ENCODE results near the gene LST1.
A peak's percentile ranks its signal among the peaks of the same experiment; 100 is the strongest.

Gene LST1

DNA sequence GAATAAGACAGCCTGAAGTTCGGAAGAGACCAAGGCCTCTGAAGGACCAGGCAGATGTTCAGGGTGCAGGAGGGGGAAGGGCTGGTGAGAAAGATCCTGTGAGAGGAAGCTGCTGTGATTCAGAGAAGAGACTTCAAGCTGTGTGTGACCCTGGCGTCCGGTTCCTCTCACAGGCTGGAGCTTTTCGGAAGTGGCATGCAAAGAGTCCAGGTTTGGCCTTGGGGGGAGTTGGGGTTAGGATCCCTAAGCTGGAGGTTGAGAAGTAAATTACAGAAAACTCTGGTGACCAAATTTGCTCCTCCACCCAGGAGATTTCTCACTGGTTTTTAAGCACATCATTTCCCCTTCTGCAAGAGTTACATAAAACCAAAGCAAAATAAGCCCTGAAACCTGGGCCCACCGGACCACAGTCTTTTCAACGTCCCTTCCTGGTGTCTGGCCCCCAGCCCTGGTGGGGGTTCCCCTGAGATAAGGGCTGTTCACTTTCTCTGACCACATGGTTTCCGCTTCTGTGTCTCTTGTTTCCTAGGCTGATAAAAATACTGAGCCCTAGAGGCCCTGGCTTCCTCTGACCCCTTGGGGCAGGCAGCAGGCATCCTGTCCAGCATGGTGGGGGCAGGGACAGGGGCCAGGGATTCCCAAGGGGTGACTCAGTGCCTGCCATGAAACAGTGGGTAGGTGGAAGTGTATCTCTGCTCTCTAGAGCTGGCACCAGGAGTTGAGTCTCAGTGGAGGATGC, 25.9 kb upstream of the LST1 start:
- H3K4me3 ChIP-seq (ENCODE audit: low read depth, low read length): peak overlapping the region; percentile 58
- DNase-seq (ENCODE audit: low read depth): peak; percentile 95
- TF ChIP-seq CTCF (IDR thresholded peaks at IDR 0.05; ENCODE audit: insufficient read depth, low read depth, low read length, missing control alignments): no peak

GRCh38 chr6:31560697-31561058, 25.4 kb upstream of the LST1 start:
- no peak for TF ChIP-seq CTCF (IDR thresholded peaks at IDR 0.05; ENCODE audit: insufficient read depth, low read depth, low read length, missing control alignments)
- H3K4me3 ChIP-seq (ENCODE audit: low read depth, low read length): peak overlapping the region; percentile 12
- DNase-seq (ENCODE audit: low read depth): peak; percentile 9

GRCh38 chr6:31567531-31568370, 18.3 kb upstream of the LST1 start:
- no peak for TF ChIP-seq CTCF (IDR thresholded peaks at IDR 0.05; ENCODE audit: insufficient read depth, low read depth, low read length, missing control alignments)
- DNase-seq (ENCODE audit: low read depth): peak; percentile 83
- peak overlapping the region; percentile 12 for H3K4me3 ChIP-seq (ENCODE audit: low read depth, low read length)

GRCh38 chr6:31568537-31568961, 17.5 kb upstream of the LST1 start:
- peak overlapping the region; percentile 36 for H3K4me3 ChIP-seq (ENCODE audit: low read depth, low read length)
- TF ChIP-seq CTCF (IDR thresholded peaks at IDR 0.05; ENCODE audit: insufficient read depth, low read depth, low read length, missing control alignments): no peak
- peak; percentile 94 for DNase-seq (ENCODE audit: low read depth)

DNA sequence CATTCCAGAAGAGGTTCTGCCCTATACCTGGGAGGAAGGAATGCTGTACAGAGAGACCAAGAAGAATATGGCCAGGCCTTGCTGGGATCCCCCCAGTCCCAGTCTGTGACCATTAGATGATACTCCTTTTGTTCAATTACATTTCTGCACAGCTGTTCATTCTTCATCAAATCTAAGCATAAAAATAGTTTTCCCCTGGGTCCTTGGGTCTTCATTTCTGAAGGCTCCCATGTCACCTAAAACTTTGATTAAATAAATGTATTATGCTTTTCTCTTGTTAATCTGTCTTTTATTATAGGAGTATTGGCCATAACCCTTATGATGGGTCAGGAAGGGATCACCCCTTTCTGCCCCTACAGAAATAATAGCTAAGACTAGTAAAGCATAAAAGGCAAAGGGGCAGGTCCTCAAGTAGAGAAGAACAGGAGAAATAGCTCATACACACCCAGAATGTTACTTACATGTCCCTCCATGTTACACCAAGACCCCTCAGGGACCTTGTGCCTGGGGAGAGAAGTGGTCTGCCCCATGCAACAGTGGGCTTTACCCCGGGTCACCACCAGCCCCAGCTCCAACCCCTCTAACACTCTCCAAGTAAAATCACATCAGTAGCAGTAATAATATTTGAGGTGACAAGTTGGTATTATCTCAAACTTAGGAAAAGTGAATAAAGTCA, 16.1 kb upstream of the LST1 start:
- DNase-seq (ENCODE audit: low read depth): no peak
- TF ChIP-seq CTCF (IDR thresholded peaks at IDR 0.05; ENCODE audit: insufficient read depth, low read depth, low read length, missing control alignments): no peak
- peak overlapping the region; percentile 16; the same call in 1 of the 2 replicates for H3K4me3 ChIP-seq (ENCODE audit: low read depth, low read length)

DNA sequence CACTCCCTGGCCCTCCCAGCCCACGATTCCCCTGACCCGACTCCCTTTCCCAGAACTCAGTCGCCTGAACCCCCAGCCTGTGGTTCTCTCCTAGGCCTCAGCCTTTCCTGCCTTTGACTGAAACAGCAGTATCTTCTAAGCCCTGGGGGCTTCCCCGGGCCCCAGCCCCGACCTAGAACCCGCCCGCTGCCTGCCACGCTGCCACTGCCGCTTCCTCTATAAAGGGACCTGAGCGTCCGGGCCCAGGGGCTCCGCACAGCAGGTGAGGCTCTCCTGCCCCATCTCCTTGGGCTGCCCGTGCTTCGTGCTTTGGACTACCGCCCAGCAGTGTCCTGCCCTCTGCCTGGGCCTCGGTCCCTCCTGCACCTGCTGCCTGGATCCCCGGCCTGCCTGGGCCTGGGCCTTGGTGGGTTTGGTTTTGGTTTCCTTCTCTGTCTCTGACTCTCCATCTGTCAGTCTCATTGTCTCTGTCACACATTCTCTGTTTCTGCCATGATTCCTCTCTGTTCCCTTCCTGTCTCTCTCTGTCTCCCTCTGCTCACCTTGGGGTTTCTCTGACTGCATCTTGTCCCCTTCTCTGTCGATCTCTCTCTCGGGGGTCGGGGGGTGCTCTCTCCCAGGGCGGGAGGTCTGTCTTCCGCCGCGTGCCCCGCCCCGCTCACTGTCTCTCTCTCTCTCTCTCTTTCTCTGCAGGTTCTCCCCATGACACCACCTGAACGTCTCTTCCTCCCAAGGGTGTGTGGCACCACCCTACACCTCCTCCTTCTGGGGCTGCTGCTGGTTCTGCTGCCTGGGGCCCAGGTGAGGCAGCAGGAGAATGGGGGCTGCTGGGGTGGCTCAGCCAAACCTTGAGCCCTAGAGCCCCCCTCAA, 13.8 kb upstream of the LST1 start, which contains the start of gene LTA:
Gene LTA, plus strand, starts transcription at position 249 of the 871 bp plus-strand sequence. Its CDS starts 454 bp downstream, at position 703.
- no peak for TF ChIP-seq CTCF (IDR thresholded peaks at IDR 0.05; ENCODE audit: insufficient read depth, low read depth, low read length, missing control alignments)
- peak; percentile 78 for DNase-seq (ENCODE audit: low read depth)
- peak within 1 kb of the TSS; percentile 73 for H3K4me3 ChIP-seq (ENCODE audit: low read depth, low read length)

Data from GM12865 (cell line).